A549 (cell line): ENCODE measurements around the gene XAB2. TPM values are rescaled to one million over a fixed set of nuclear protein-coding genes. Genes with fewer than 3 reads are reported as not detected.

Experiments used
- ATAC-seq, 2 experiments: fragments of 200-7000 bp in 1 of 2; fragments of >200 bp in 1 of 2; cut with Nextera tagmentation in 1 of 2; cut with Tn5 transposase in 1 of 2; 3 replicates each; pipeline versions ENCODE4 v1.8.0 to v1.9.1; 2018 to 2020; ENCODE audit warnings: mild to moderate bottlenecking in 1 of 2, moderate library complexity in 1 of 2
- CTCF ChIA-PET: fragments of 300-600 bp; sonication (Branson Sonifier 250); formaldehyde crosslinking; extraction: SDS; loops from one replicate; lab custom pipeline; 2021; ENCODE audit warnings: antibody characterized with exemption, inconsistent platforms; lab: Yijun Ruan, JAX
- POLR2A ChIA-PET: fragments of 350-600 bp; formaldehyde crosslinking; extraction: SDS; loops from one replicate; lab custom pipeline; 2021; ENCODE audit warnings: antibody characterized with exemption, inconsistent platforms; lab: Yijun Ruan, JAX
- DNase-seq, 2 experiments: peaks; one replicate each; pipeline versions ENCODE4 v3.0.0 to v3.0.0-alpha.2; 2011 to 2016; ENCODE audit warnings: low read depth in 1 of 2, low spot score in 1 of 2
- FAIRE-seq: peaks from 2 replicates; lab custom pipeline; 2011; peaks lifted over from hg19 to GRCh38; lab: Jason Lieb, UNC
- H3K27ac ChIP-seq, 2 experiments: fragments of >200 bp; sonication (Bioruptor Twin); formaldehyde crosslinking; 3 replicates each; pipeline ENCODE4 v1.5.1; 2016 to 2017
- H3K4me1 ChIP-seq: fragments of >200 bp; sonication (Bioruptor Twin); formaldehyde crosslinking; 3 replicates; pipeline ENCODE4 v1.6.1; 2016
- H3K4me2 ChIP-seq: fragments of >200 bp; sonication (Bioruptor Twin); formaldehyde crosslinking; 3 replicates; pipeline ENCODE4 v1.6.1; 2016
- H3K4me3 ChIP-seq: fragments of >200 bp; sonication (Bioruptor Twin); formaldehyde crosslinking; 3 replicates; pipeline ENCODE4 v1.5.1; 2016
- H3K9me3 ChIP-seq: fragments of >200 bp; sonication (Bioruptor Twin); formaldehyde crosslinking; 3 replicates; pipeline ENCODE4 v1.6.1; 2016
- BHLHE40 ChIP-seq: IDR thresholded peaks from 2 replicates; pipeline ENCODE4 v1.6.1; 2012; ENCODE audit warnings: low read depth, low read length, inconsistent platforms
- CBX2 ChIP-seq: fragments of 200-600 bp; sonication (generic); IDR thresholded peaks from 2 replicates; pipeline ENCODE4 v1.6.1; 2016; ENCODE audit warnings: low read depth, mild to moderate bottlenecking, borderline replicate concordance
- CBX8 ChIP-seq: fragments of 200-600 bp; sonication (generic); IDR thresholded peaks from 2 replicates; pipeline ENCODE4 v1.6.1; 2016
- CHD2 ChIP-seq: fragments of 150-350 bp; IDR thresholded peaks from 2 replicates; pipeline ENCODE4 v1.6.1; 2014; ENCODE audit warnings: low read length; ENCODE audit not compliant: partially characterized antibody
- E2F6 ChIP-seq: IDR thresholded peaks from 2 replicates; pipeline ENCODE4 v1.6.1; 2012; ENCODE audit warnings: low read depth, borderline replicate concordance
- ESRRA ChIP-seq: fragments of 150-350 bp; IDR thresholded peaks from 2 replicates; pipeline ENCODE4 v1.6.1; 2014; ENCODE audit warnings: mild to moderate bottlenecking, low read length, borderline replicate concordance
- FOSB ChIP-seq: fragments of 250-450 bp; sonication (Bioruptor Pico); IDR thresholded peaks from 2 replicates; pipeline ENCODE4 v1.5.0; 2020; ENCODE audit warnings: mild to moderate bottlenecking, moderate library complexity
- FOSL2 ChIP-seq, 2 experiments: fragments of 450-650 bp in 1 of 2; fragments of >200 bp in 1 of 2; sonication (Bioruptor Twin) in 1 of 2; formaldehyde crosslinking; IDR thresholded peaks; 2 replicates each; pipeline versions ENCODE4 v1.5.0 to v1.6.1; 2016 to 2020; ENCODE audit warnings: mild to moderate bottlenecking in 1 of 2, moderate library complexity in 1 of 2
- GATA3 ChIP-seq: IDR thresholded peaks from 2 replicates; pipeline ENCODE4 v1.6.1; 2012; ENCODE audit warnings: borderline replicate concordance
- HEYL ChIP-seq: fragments of 250-450 bp; sonication (Bioruptor Pico); IDR thresholded peaks from 2 replicates; pipeline ENCODE4 v1.8.0; 2021; ENCODE audit warnings: mild to moderate bottlenecking, moderate library complexity
- KDM5A ChIP-seq: fragments of 200-600 bp; sonication (generic); IDR thresholded peaks from 2 replicates; pipeline ENCODE4 v1.6.1; 2016; ENCODE audit warnings: antibody characterized with exemption, mild to moderate bottlenecking
- MAFK ChIP-seq: fragments of 450-650 bp; IDR thresholded peaks from 2 replicates; pipeline ENCODE4 v1.6.1; 2014; ENCODE audit not compliant: partially characterized antibody
- MAZ ChIP-seq: fragments of 150-350 bp; IDR thresholded peaks from 2 replicates; pipeline ENCODE4 v1.6.1; 2014; ENCODE audit warnings: antibody characterized with exemption, low read depth, low read length, borderline replicate concordance
- MYC ChIP-seq: IDR thresholded peaks from 2 replicates; pipeline ENCODE4 v1.6.1; 2012; ENCODE audit warnings: mild to moderate bottlenecking, inconsistent platforms, low read length, improper control_type of control experiment, borderline replicate concordance
- NFE2L2 ChIP-seq: fragments of 150-350 bp; conservative IDR thresholded peaks from 2 replicates; pipeline ENCODE4 v1.6.1; 2014; ENCODE audit warnings: low read length
- NR3C1 ChIP-seq: fragments of >200 bp; sonication (Bioruptor Twin); formaldehyde crosslinking; IDR thresholded peaks from 3 replicates; pipeline ENCODE4 v1.6.1; 2017
- POLR2A ChIP-seq: IDR thresholded peaks from 2 replicates; pipeline ENCODE4 v1.6.1; 2012; ENCODE audit warnings: mild to moderate bottlenecking, low read length
- RARB ChIP-seq: fragments of 250-450 bp; sonication (Bioruptor Pico); IDR thresholded peaks from 2 replicates; pipeline ENCODE4 v1.8.0; 2021; ENCODE audit warnings: mild to moderate bottlenecking, moderate library complexity
- SMC3 ChIP-seq: fragments of >200 bp; sonication (Bioruptor Twin); formaldehyde crosslinking; IDR thresholded peaks from 3 replicates; pipeline ENCODE4 v1.6.1; 2018; ENCODE audit warnings: inconsistent platforms
- TFCP2L1 ChIP-seq: fragments of 250-450 bp; sonication (Bioruptor Pico); IDR thresholded peaks from 2 replicates; pipeline ENCODE4 v1.5.0; 2021; ENCODE audit warnings: mild to moderate bottlenecking
- TP53 ChIP-seq: fragments of 250-450 bp; sonication (Bioruptor Pico); IDR thresholded peaks from 2 replicates; pipeline ENCODE4 v1.5.0; 2021; ENCODE audit warnings: mild to moderate bottlenecking, moderate library complexity
- ZNF302 ChIP-seq: fragments of 250-450 bp; sonication (Bioruptor Pico); IDR thresholded peaks from 2 replicates; pipeline ENCODE4 v1.9.0; 2021; ENCODE audit warnings: inconsistent platforms, mild to moderate bottlenecking, moderate library complexity
- WGBS: methylation state at CpG from one replicate; pipeline ENCODE4 v1.1.6; 2017; ENCODE audit errors: missing lambda C conversion rate; 5-methylcytosine and 5-hydroxymethylcytosine counted together
- polyA plus RNA-seq, 4 experiments: library from polyadenylated mRNA; depleted of rRNA in 3 of 4; stranded (reverse); fragments of >200 nt; fragmentation: RNase III in 1 of 4; extraction: RNeasy Plus Mini Kit Qiagen cat#74134 plus additional on column Dnase treatment in 1 of 4; gene quantifications; 2 replicates in 3 of 4; 3 replicates in 1 of 4; pipeline ENCODE4 v1.2.3, GENCODE V29; 2011 to 2017
- TF ChIP-seq, protein P1 (sequence below): fragments of 450-650 bp; IDR thresholded peaks from 2 replicates; pipeline ENCODE4 v1.6.1; 2014; ENCODE audit warnings: antibody characterized with exemption
- TF ChIP-seq, protein P2 (sequence below): fragments of 200-600 bp; sonication (generic); IDR thresholded peaks from 2 replicates; pipeline ENCODE4 v1.6.1; 2016; ENCODE audit warnings: antibody characterized with exemption, mild to moderate bottlenecking, moderate library complexity
- TF ChIP-seq, protein P3 (sequence below): fragments of >200 bp; sonication (Bioruptor Twin); formaldehyde crosslinking; IDR thresholded peaks from 3 replicates; pipeline ENCODE4 v1.6.1; 2016

The XAB2 gene
- polyA plus RNA-seq, 2 of the 4 experiments (the other 2 are of a cell fraction), result 15.0 to 21.2 TPM

GRCh38 chr19:7622933-7623685, 6.2 kb downstream of the XAB2 start (continued):
- TF ChIP-seq TP53 (CRISPR knock-in tag), result no peak
- TF ChIP-seq, all 56 proteins: peak for 0

DNA sequence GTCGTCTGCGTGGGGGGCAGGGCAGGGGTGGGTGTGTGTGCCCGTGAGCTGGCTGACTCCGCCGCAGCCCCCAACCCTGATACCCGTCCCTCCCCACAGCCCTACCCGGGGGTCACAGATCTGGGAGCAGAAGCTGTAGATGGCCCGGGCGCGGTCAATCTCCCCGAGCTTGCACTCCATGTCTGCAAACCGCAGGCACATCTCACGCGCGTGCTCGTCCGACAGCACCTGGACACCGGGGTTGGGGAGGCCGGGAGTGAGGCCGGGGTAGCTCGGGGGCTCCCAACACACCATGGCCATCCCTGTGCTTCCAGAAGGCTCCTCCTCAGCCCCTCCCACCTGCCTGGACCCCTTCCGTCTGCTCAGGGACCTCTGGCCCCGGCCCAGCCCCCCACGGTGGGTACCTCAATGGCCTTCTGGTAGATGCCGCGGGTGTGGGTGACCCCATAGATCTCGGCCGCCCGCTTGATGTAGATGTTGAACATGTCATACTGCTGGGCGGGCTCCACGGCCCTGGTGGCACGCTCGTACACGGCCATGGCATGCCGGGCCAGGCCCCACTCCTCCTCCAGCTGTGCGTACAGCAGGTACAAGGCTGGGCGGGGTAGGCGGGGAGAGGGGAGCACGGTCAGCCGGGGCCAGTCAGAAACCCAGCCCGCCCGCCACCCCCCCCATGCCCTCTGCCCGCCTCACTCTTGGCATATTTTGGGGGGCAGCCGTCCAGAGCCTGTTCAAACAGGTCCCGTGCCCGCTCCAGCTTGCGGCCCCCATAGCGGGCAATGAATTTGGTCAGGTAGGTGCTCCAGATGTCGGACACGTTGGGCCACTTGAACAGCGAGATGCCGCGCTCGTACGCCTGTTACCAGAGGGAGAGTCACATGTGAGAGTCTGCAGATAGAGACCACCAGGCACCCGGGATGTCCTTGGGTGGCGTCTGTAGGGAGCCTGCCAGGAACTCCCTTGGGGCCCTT, 8.6 kb downstream of the XAB2 start:
- Histone ChIP-seq H3K4me3 (no peak overlapping the region), H3K4me1 (no peaks in the 10 kb centered on the region), H3K27ac (no peak overlapping the region), H3K4me2 (no peak overlapping the region), H3K9me3 (no peaks in the 10 kb centered on the region)
- CTCF ChIA-PET, result interaction anchor here (0.8 kb wide), 1 partner anchor 179 kb away, joined by 3 read pairs; no protein-coding TSS in a partner anchor
- POLR2A ChIA-PET, result no interaction called here
- FAIRE-seq (no peak), ATAC-seq (no peak), DNase-seq (no peak)
- 83% methylated on average over 16 of the region's 57 CpGs for WGBS
- TF ChIP-seq ESRRA, result no peak
- no peak for TF ChIP-seq CBX2
- no peak for TF ChIP-seq FOSL2 (IDR thresholded peaks at IDR 0.05)
- no peak for TF ChIP-seq FOSL2 (CRISPR knock-in tag; IDR thresholded peaks at IDR 0.05)
- TF ChIP-seq NR3C1, result no peak
- TF ChIP-seq MYC, result no peak
- TF ChIP-seq TP53 (CRISPR knock-in tag), result no peak
- no peak for TF ChIP-seq GATA3
- TF ChIP-seq TFCP2L1 (CRISPR knock-in tag), result no peak
- TF ChIP-seq POLR2A, result no peak
- TF ChIP-seq KDM5A, result no peak
- TF ChIP-seq CBX8, result no peak
- no peak for TF ChIP-seq NFE2L2
- no peak for TF ChIP-seq SMC3
- no peak for TF ChIP-seq FOSB (CRISPR knock-in tag)
- TF ChIP-seq CHD2, result no peak
- TF ChIP-seq E2F6, result no peak
- no peak for TF ChIP-seq HEYL
- TF ChIP-seq MAFK, result no peak

DNA sequence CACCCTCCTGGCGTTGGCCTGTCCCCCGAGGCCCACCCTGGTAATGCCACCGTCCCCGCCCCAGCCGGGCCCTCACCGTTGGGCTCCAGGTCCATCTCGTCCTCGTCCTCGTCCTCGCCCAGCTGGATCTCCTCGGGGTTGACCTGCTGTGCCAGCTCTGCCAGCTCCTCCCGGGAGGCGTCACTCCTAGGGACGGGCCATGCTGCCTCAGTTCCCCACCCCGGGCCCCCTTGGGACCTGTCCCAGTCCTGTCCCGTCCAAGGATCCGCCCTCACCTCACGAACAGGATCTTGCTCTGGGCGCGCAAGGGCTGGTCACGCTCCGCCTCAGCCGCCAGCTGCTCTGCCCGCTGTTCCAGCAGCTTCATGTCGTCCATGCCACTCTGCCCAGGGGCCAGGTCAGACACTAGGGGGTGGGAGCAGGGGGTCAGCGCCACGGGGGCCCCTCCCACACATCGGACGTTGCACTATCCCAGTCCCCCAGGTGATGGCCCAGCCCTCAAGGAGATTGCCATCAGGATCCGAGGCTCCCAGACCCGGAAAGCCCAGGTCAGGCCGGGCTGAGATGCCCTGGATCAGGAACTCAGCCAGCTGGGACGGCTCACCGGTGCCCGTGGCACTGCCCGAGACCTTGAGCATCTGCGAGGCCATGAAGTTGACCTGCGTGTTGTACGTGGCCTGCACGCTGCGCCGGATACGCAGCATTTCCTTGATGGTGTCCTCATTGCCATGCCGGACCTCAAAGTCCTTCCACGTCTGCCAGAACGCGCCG, 9.5 kb downstream of the XAB2 start:
- no peaks in the 10 kb centered on the region for H3K4me1 ChIP-seq
- no peak for ATAC-seq
- H3K9me3 ChIP-seq, result no peaks in the 10 kb centered on the region
- POLR2A ChIA-PET, result interaction anchor here (1.0 kb wide), 1 partner anchor 10 kb away, joined by 3 read pairs; the partner anchor contains the start of genes PET100 and XAB2
- WGBS, result 88% methylated on average over 22 of the region's 48 CpGs
- DNase-seq, result no peak
- H3K4me3 ChIP-seq, result no peak overlapping the region
- no peak overlapping the region for H3K4me2 ChIP-seq
- no peak overlapping the region for H3K27ac ChIP-seq
- no peak for FAIRE-seq
- CTCF ChIA-PET, result interaction anchor here (0.8 kb wide), 1 partner anchor 180 kb away, joined by 3 read pairs; no protein-coding TSS in a partner anchor
- TF ChIP-seq, protein P1, sequence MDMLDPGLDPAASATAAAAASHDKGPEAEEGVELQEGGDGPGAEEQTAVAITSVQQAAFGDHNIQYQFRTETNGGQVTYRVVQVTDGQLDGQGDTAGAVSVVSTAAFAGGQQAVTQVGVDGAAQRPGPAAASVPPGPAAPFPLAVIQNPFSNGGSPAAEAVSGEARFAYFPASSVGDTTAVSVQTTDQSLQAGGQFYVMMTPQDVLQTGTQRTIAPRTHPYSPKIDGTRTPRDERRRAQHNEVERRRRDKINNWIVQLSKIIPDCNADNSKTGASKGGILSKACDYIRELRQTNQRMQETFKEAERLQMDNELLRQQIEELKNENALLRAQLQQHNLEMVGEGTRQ, result no peak
- TF ChIP-seq RARB (CRISPR knock-in tag), result no peak
- no peak for TF ChIP-seq E2F6
- TF ChIP-seq ZNF302 (CRISPR knock-in tag), result no peak
- TF ChIP-seq, protein P2, sequence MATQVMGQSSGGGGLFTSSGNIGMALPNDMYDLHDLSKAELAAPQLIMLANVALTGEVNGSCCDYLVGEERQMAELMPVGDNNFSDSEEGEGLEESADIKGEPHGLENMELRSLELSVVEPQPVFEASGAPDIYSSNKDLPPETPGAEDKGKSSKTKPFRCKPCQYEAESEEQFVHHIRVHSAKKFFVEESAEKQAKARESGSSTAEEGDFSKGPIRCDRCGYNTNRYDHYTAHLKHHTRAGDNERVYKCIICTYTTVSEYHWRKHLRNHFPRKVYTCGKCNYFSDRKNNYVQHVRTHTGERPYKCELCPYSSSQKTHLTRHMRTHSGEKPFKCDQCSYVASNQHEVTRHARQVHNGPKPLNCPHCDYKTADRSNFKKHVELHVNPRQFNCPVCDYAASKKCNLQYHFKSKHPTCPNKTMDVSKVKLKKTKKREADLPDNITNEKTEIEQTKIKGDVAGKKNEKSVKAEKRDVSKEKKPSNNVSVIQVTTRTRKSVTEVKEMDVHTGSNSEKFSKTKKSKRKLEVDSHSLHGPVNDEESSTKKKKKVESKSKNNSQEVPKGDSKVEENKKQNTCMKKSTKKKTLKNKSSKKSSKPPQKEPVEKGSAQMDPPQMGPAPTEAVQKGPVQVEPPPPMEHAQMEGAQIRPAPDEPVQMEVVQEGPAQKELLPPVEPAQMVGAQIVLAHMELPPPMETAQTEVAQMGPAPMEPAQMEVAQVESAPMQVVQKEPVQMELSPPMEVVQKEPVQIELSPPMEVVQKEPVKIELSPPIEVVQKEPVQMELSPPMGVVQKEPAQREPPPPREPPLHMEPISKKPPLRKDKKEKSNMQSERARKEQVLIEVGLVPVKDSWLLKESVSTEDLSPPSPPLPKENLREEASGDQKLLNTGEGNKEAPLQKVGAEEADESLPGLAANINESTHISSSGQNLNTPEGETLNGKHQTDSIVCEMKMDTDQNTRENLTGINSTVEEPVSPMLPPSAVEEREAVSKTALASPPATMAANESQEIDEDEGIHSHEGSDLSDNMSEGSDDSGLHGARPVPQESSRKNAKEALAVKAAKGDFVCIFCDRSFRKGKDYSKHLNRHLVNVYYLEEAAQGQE, result no peak
- TF ChIP-seq SMC3, result no peak
- no peak for TF ChIP-seq MYC
- TF ChIP-seq MAZ, result no peak
- TF ChIP-seq, protein P3, sequence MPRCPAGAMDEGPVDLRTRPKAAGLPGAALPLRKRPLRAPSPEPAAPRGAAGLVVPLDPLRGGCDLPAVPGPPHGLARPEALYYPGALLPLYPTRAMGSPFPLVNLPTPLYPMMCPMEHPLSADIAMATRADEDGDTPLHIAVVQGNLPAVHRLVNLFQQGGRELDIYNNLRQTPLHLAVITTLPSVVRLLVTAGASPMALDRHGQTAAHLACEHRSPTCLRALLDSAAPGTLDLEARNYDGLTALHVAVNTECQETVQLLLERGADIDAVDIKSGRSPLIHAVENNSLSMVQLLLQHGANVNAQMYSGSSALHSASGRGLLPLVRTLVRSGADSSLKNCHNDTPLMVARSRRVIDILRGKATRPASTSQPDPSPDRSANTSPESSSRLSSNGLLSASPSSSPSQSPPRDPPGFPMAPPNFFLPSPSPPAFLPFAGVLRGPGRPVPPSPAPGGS, result no peak
- no peak for TF ChIP-seq CBX8
- TF ChIP-seq BHLHE40, result no peak
